Upper lobe of right lung (tissue), 1 donor: ENCODE measurements around the gene TBL1X. TPM values are rescaled to one million over a fixed set of nuclear protein-coding genes. Genes with fewer than 3 reads are reported as not detected.
"Not testable (repeated sequence)": the region's sequence is repeated elsewhere in the genome, so short reads cannot be mapped to it uniquely, and the experiment has no call there.

Experiments used
- ATAC-seq: fragments of 200-7000 bp; cut with Tn5 transposase; one replicate; pipeline ENCODE4 v1.9.1; 2020; ENCODE audit warnings: mild to moderate bottlenecking, moderate library complexity
- DNase-seq: peaks from one replicate; pipeline ENCODE4 v3.0.0-alpha.2; 2020
- H3K27ac ChIP-seq: fragments of 200-600 bp; one replicate; pipeline ENCODE4 v1.8.0; 2022
- H3K27me3 ChIP-seq: fragments of 200-600 bp; one replicate; pipeline ENCODE4 v1.8.0; 2022; ENCODE audit warnings: mild to moderate bottlenecking
- H3K36me3 ChIP-seq: fragments of 200-600 bp; one replicate; pipeline ENCODE4 v1.8.0; 2022
- H3K4me1 ChIP-seq: fragments of 200-600 bp; one replicate; pipeline ENCODE4 v1.8.0; 2022
- H3K4me3 ChIP-seq: fragments of 200-600 bp; one replicate; pipeline ENCODE4 v1.8.0; 2022; ENCODE audit warnings: mild to moderate bottlenecking
- H3K9me3 ChIP-seq: fragments of 200-600 bp; one replicate; pipeline ENCODE4 v1.8.0; 2022
- CTCF ChIP-seq: fragments of 200-600 bp; IDR thresholded peaks from one replicate; pipeline ENCODE4 v1.8.0; 2022; ENCODE audit warnings: antibody characterized with exemption
- intact Hi-C: fragments of 100-400 bp; cut with DNase I; formaldehyde crosslinking; loops from one replicate; pipeline ENCODE4 v1.11.0; 2022
- total RNA-seq: library from RNA; stranded (reverse); fragmentation: NEBNext Ultra II Directional; extraction: Animal tissue kit (Norgen Biotek cat#: 25700); gene quantifications from one replicate; pipeline ENCODE4 v1.2.1, GENCODE V29; 2021
- donor health status: DM: no; HTN: yes; CAD: no; lungs with severe emphysema.

TBL1X gene
- total RNA-seq, 1 donor from 2014 or later = 18.4 TPM

GRCh38 chrX:9758021-9758638, 293.3 kb downstream of the TBL1X start:
- H3K36me3 ChIP-seq = no peaks in the 10 kb centered on the region
- H3K27ac ChIP-seq = no peak overlapping the region
- TF ChIP-seq CTCF = no peak
- H3K4me1 ChIP-seq = no peaks in the 10 kb centered on the region
- no peak for ATAC-seq
- no peaks in the 10 kb centered on the region for H3K9me3 ChIP-seq
- H3K27me3 ChIP-seq = no peaks in the 10 kb centered on the region
- H3K4me3 ChIP-seq = no peak overlapping the region
- intact Hi-C loops = no loop called here
- no peak for DNase-seq

GRCh38 chrX:9759337-9759736, 294.5 kb downstream of the TBL1X start:
- intact Hi-C loops = no loop called here
- no peaks in the 10 kb centered on the region for H3K4me1 ChIP-seq
- no peak for ATAC-seq

GRCh38 chrX:9765072-9765736, 300.3 kb downstream of the TBL1X start:
- H3K9me3 ChIP-seq = no peaks in the 10 kb centered on the region
- H3K4me3 ChIP-seq = no peak overlapping the region
- no peaks in the 10 kb centered on the region for H3K27me3 ChIP-seq
- ATAC-seq (no peak), DNase-seq (no peak)
- TF ChIP-seq CTCF = no peak
- no peaks in the 10 kb centered on the region for H3K36me3 ChIP-seq
- no peaks in the 10 kb centered on the region for H3K4me1 ChIP-seq
- intact Hi-C loops = no loop called here
- no peak overlapping the region for H3K27ac ChIP-seq

More at GRCh38 chrX:9759337-9759736, 294.5 kb downstream of the TBL1X start:
- Histone ChIP-seq H3K4me3 (no peak overlapping the region), H3K27me3 (no peaks in the 10 kb centered on the region), H3K9me3 (no peaks in the 10 kb centered on the region), H3K36me3 (no peaks in the 10 kb centered on the region), H3K27ac (no peak overlapping the region)
- TF ChIP-seq CTCF = no peak
- DNase-seq = no peak

- DNase-seq (no peak), ATAC-seq (no peak)
- H3K4me1 ChIP-seq = no peaks in the 10 kb centered on the region
- no peaks in the 10 kb centered on the region for H3K27me3 ChIP-seq
- TF ChIP-seq CTCF = no peak
- no peaks in the 10 kb centered on the region for H3K36me3 ChIP-seq
- no peaks in the 10 kb centered on the region for H3K9me3 ChIP-seq
- no peak within 1 kb of the TSS for H3K4me3 ChIP-seq
- no peak within 1 kb of the TSS for H3K27ac ChIP-seq
- intact Hi-C loops = no loop called here
These were observed 300.9 kb downstream of the TBL1X start, which contains the start of gene GPR143 for GRCh38 chrX:9765737-9766097. Gene GPR143, minus strand, starts transcription at chrX:9765847. Its CDS starts 30 bp downstream, at chrX:9765817.

- TF ChIP-seq CTCF = no peak
- ATAC-seq (no peak), DNase-seq (no peak)
- Histone ChIP-seq H3K36me3 (no peaks in the 10 kb centered on the region), H3K9me3 (no peaks in the 10 kb centered on the region), H3K27me3 (no peaks in the 10 kb centered on the region), H3K4me1 (no peaks in the 10 kb centered on the region), H3K27ac (no peak overlapping the region), H3K4me3 (no peak overlapping the region)
- intact Hi-C loops = no loop called here
These were observed 302.5 kb downstream of the TBL1X start for GRCh38 chrX:9767375-9767774.

- H3K4me1 ChIP-seq, H3K4me3 ChIP-seq, H3K27ac ChIP-seq, H3K27me3 ChIP-seq, DNase-seq, ATAC-seq, intact Hi-C loops, H3K36me3 ChIP-seq, H3K9me3 ChIP-seq: not testable (repeated sequence)
These were observed 303.5 kb downstream of the TBL1X start for GRCh38 chrX:9768321-9768839.
